Subcutaneous adipose tissue (tissue), 4 donors: ENCODE data around the gene UTP4. TPM values are rescaled to one million over a fixed set of nuclear protein-coding genes. Genes with fewer than 3 reads are reported as not detected.

ENCODE experiments used
- CTCF ChIP-seq: fragments of 450-650 bp; IDR thresholded peaks from one replicate; pipeline ENCODE4 v1.5.1; 2016; ENCODE audit warnings: low read depth, mild to moderate bottlenecking, control low read depth, antibody characterized with exemption, moderate library complexity
- total RNA-seq, 4 donors: library from RNA; depleted of rRNA; stranded (reverse); fragments of >200 nt; gene quantifications; one replicate each; pipeline ENCODE4 v1.1.0, GENCODE V29; 2016

Gene UTP4
- total RNA-seq, 4 donors from 2014 or later, result 21.7 to 52.8 (median 28.8) TPM

GRCh38 chr16:69123910-69124309 is 8.5 kb upstream of the UTP4 start:
- no peak for TF ChIP-seq CTCF

GRCh38 chr16:69126221-69126620 is 6.2 kb upstream of the UTP4 start:
- no peak for TF ChIP-seq CTCF

DNA sequence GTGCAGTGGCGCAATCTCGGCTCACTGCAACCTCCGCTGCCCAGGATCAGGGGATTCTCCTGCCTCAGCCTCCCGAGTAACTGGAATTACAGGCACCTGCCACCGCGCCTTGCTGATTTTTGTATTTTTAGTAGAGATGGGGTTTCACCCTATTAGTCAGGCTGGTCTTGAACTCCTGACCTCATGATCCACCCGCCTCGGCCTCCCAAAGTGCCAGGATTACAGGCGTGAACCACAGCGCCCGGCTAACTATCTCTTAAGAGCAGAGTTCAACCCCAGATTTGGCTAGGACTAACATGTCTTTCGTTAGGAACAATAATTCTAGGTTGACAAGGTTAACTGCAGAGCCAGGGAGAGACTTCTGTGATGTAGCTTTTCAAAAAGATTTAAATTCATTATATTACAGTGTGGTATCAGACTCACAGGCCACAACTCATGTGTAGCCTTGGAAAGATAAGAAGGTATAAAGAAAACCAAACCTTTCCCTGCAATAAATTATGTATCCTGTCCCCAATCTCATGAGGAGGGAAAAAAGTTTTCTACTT is 4.4 kb upstream of the UTP4 start:
- no peak for TF ChIP-seq CTCF

GRCh38 chr16:69130461-69130860 is 2.0 kb upstream of the UTP4 start:
- TF ChIP-seq CTCF, result no peak

DNA sequence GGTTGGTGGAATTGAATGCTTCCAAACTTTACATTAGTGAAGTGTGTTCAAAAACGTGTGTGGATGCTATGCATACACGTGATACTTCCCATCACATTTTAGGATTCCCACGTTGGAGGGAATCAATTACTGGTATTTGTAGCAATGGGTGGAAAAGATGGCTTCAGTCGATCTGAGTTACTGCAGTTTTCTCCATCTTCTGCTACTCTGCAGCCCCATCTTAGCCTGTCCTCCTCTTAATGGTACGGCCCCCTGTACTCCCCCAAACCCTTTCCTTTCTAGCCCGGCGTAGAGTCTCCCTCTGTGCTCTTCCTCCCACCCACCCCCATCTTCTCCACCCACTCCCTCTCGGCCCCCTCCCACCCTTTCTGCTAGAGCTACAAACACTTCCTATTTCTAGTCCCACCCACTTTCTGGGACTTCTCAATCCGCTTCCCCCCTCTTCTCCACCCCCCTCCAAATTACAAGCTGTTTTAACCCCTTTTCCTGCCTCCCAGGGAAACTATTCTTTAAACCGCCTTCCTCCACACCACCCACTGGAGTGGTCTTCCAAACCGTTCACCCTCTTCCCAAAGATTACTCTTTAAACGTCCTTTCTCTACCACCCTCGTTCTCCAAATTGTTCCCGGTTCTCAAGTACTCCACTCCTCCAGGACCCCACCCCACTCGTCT is 1.1 kb upstream of the UTP4 start:
- TF ChIP-seq CTCF, result no peak

GRCh38 chr16:69131839-69132423 is 518 bp upstream of the UTP4 start:
- TF ChIP-seq CTCF, result no peak

DNA sequence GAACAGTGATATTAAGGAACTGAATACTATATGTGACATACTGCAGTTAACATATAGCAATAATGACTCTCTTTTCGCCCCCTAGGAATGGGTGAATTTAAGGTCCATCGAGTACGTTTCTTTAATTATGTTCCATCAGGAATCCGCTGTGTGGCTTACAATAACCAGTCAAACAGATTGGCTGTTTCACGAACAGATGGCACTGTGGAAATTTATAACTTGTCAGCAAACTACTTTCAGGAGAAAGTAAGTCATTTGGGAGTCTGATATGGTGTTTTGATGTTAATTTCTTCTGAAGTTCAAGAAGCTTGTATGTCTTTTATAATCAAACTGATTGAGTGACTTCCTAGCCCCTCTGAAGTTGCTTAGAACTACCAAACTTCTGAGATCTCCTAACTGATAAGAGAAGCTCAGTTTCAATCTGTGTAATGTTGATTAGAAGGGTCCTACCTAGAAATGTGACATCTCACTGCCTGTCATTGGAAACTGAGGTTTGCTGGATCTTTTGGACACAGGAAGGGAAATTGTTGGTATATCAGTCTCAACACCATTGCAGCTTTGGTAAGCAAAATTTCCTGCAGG is 1.0 kb downstream of the UTP4 start:
- TF ChIP-seq CTCF, result no peak
